ENCODE data around the gene STPG3. TPM values are rescaled to one million over a fixed set of nuclear protein-coding genes. Genes with fewer than 3 reads are reported as not detected.

Gene STPG3
- total and polyA plus RNA-seq, 2 experiments from 2014 or later = not detected

DNA sequence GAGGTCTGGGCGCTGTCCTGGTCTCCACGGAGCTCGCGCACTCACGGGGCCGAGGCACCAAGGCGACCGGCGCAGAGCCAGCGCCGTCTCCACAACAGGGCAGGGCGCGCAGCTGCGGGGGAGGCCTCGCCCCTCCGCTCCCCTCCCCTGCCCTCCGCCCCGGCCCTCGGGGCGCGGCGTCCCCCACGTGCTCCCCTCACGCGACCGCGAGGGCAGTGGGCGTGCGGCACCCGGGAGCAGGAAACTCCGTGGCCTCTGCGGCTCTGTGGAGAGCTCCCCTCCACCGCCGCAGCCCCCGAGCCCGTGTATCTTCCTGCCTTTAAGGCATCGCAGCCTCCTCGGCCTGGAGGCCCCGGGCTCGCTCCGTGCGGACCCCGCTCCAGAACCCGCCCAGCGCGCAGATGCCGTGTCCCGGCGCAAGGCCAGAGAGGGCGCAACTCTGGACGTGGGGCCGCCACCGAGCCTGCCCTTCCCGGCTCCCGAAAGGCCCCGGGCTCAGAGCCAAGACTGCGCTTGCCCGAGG lies 10.7 kb upstream of the STPG3 start:
- Histone ChIP-seq H2AFZ (peak overlapping the region; percentile 47), H3K4me3 (peak overlapping the region; percentile 87), H3K9me2 (ENCODE audit: insufficient read depth) (no peaks in the 10 kb centered on the region), H3F3A (replicated peaks; ENCODE audit: low read depth) (0 out of 2 replicates have a peak, but pooled peaks cover 29% of the 10 kb centered on the region), H3K27ac (ENCODE audit: low read depth) (0 out of 2 replicates have a peak overlapping the region, but pooled peaks have one; percentile 66), H3K4me1 (ENCODE audit: insufficient read depth) (peaks cover 27% of the 10 kb centered on the region; the same call in 1 of the 2 replicates), H3K36me3 (ENCODE audit: insufficient read depth) (no peaks in the 10 kb centered on the region), H4K20me1 (replicated peaks; ENCODE audit: insufficient read depth) (peaks cover 16% of the 10 kb centered on the region), H3K79me2 (replicated peaks; ENCODE audit: insufficient read depth) (peaks cover 29% of the 10 kb centered on the region), H3K4me2 (peak overlapping the region; percentile 99), H3K27me3 (ENCODE audit: insufficient read depth) (no peaks in the 10 kb centered on the region)
- TF ChIP-seq, protein P1, sequence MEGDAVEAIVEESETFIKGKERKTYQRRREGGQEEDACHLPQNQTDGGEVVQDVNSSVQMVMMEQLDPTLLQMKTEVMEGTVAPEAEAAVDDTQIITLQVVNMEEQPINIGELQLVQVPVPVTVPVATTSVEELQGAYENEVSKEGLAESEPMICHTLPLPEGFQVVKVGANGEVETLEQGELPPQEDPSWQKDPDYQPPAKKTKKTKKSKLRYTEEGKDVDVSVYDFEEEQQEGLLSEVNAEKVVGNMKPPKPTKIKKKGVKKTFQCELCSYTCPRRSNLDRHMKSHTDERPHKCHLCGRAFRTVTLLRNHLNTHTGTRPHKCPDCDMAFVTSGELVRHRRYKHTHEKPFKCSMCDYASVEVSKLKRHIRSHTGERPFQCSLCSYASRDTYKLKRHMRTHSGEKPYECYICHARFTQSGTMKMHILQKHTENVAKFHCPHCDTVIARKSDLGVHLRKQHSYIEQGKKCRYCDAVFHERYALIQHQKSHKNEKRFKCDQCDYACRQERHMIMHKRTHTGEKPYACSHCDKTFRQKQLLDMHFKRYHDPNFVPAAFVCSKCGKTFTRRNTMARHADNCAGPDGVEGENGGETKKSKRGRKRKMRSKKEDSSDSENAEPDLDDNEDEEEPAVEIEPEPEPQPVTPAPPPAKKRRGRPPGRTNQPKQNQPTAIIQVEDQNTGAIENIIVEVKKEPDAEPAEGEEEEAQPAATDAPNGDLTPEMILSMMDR (conservative IDR thresholded peaks at IDR 0.05; ENCODE audit: low read depth in 2 of 2) = peak in 1 of 2 experiments; percentile 16; a peak in 1 of 4 replicates
- no peak for TF ChIP-seq STAT1 (IDR thresholded peaks at IDR 0.05; ENCODE audit: unreplicated experiment)
- DNase-seq (ENCODE audit: low spot score) (no peak), ATAC-seq (peak; percentile 7)
- Mint-ChIP-seq H3K27ac (no peak overlapping the region), H3K4me1 (peaks cover 37% of the 10 kb centered on the region), H3K27me3 (ENCODE audit: insufficient read depth, low read depth, poor library complexity) (peaks cover 25% of the 10 kb centered on the region), H3K36me3 (ENCODE audit: low read depth) (peaks cover 31% of the 10 kb centered on the region), H3K9me3 (no peaks in the 10 kb centered on the region), H3K4me3 (peak overlapping the region; percentile 81; the same call in 2 of the 3 replicates)

DNA sequence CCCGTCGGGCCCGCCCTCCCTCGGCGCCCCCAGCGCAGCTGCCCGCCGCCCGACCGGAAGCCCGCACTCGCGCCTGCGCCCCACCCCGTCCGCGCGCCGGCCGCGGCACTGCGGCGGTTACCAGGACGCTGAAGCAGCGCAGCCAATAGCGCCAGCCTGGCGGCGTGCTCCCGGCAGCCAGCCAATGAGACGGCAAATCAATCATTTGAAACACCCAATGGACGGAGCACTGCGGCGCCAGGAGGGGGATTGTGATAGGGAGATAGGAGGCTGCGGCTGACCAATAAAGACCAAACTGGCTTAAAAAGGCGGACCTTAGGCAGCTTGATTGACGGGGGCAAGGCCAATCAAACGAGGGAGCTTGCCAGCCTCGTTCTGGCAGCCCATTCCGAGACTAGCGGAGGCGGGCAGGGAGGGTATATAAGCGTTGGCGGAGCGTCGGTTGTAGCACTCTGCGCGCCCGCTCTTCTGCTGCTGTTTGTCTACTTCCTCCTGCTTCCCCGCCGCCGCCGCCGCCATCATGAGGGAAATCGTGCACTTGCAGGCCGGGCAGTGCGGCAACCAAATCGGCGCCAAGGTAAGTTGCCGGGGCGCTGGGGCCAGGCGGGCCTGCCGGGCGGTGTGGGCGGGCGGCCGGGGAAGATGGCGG lies 10.1 kb upstream of the STPG3 start, which contains the start of gene TUBB4B:
Gene TUBB4B, plus strand, starts transcription at position 447 of the 649 bp plus-strand sequence. Its CDS starts 74 bp downstream, at position 521.
- Histone ChIP-seq H3K36me3 (ENCODE audit: insufficient read depth) (no peaks in the 10 kb centered on the region), H3K4me3 (peak within 1 kb of the TSS; percentile 89), H2AFZ (peak within 1 kb of the TSS; percentile 47), H3K79me2 (replicated peaks; ENCODE audit: insufficient read depth) (peaks cover 29% of the 10 kb centered on the region), H3K4me2 (peak within 1 kb of the TSS; percentile 99), H3K9me2 (ENCODE audit: insufficient read depth) (no peaks in the 10 kb centered on the region), H3K27me3 (ENCODE audit: insufficient read depth) (no peaks in the 10 kb centered on the region), H4K20me1 (replicated peaks; ENCODE audit: insufficient read depth) (peaks cover 16% of the 10 kb centered on the region), H3K4me1 (ENCODE audit: insufficient read depth) (peaks cover 27% of the 10 kb centered on the region; the same call in 1 of the 2 replicates), H3K27ac (ENCODE audit: low read depth) (peak within 1 kb of the TSS; percentile 66; the same call in 1 of the 2 replicates), H3F3A (replicated peaks; ENCODE audit: low read depth) (0 out of 2 replicates have a peak, but pooled peaks cover 29% of the 10 kb centered on the region)
- no peak for TF ChIP-seq ZNF331 (CRISPR knock-in tag; IDR thresholded peaks at IDR 0.05; ENCODE audit: low read depth)
- TF ChIP-seq EZH2phosphoT487 (IDR thresholded peaks at IDR 0.05; ENCODE audit: unreplicated experiment) = no peak
- TF ChIP-seq, protein P2, sequence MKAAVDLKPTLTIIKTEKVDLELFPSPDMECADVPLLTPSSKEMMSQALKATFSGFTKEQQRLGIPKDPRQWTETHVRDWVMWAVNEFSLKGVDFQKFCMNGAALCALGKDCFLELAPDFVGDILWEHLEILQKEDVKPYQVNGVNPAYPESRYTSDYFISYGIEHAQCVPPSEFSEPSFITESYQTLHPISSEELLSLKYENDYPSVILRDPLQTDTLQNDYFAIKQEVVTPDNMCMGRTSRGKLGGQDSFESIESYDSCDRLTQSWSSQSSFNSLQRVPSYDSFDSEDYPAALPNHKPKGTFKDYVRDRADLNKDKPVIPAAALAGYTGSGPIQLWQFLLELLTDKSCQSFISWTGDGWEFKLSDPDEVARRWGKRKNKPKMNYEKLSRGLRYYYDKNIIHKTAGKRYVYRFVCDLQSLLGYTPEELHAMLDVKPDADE (IDR thresholded peaks at IDR 0.05) = peak; percentile 44; the same call in 1 of the 2 replicates
- TF ChIP-seq, protein P1 (conservative IDR thresholded peaks at IDR 0.05; ENCODE audit: low read depth in 2 of 2) = no peak
- TF ChIP-seq CREB1 (CRISPR knock-in tag; IDR thresholded peaks at IDR 0.05; ENCODE audit: low read depth) = peak; percentile 9; the same call in 1 of the 2 replicates
- peak; percentile 100 for TF ChIP-seq POLR2AphosphoS5 (IDR thresholded peaks at IDR 0.05; ENCODE audit: low read depth)
- TF ChIP-seq JUNB (IDR thresholded peaks at IDR 0.05; ENCODE audit: unreplicated experiment) = no peak
- DNase-seq (ENCODE audit: low spot score) = peak; percentile 99
- Mint-ChIP-seq H3K4me3 (peak within 1 kb of the TSS; percentile 86), H3K9me3 (no peaks in the 10 kb centered on the region), H3K4me1 (peaks cover 39% of the 10 kb centered on the region), H3K27me3 (ENCODE audit: insufficient read depth, low read depth, poor library complexity) (peaks cover 28% of the 10 kb centered on the region), H3K36me3 (ENCODE audit: low read depth) (peaks cover 31% of the 10 kb centered on the region), H3K27ac (peak within 1 kb of the TSS; percentile 89)
- peak; percentile 68 for ATAC-seq

All from GM23338 (cell line).